Measurements from ENCODE around the gene GRK3.

- TF ChIP-seq, protein P1, sequence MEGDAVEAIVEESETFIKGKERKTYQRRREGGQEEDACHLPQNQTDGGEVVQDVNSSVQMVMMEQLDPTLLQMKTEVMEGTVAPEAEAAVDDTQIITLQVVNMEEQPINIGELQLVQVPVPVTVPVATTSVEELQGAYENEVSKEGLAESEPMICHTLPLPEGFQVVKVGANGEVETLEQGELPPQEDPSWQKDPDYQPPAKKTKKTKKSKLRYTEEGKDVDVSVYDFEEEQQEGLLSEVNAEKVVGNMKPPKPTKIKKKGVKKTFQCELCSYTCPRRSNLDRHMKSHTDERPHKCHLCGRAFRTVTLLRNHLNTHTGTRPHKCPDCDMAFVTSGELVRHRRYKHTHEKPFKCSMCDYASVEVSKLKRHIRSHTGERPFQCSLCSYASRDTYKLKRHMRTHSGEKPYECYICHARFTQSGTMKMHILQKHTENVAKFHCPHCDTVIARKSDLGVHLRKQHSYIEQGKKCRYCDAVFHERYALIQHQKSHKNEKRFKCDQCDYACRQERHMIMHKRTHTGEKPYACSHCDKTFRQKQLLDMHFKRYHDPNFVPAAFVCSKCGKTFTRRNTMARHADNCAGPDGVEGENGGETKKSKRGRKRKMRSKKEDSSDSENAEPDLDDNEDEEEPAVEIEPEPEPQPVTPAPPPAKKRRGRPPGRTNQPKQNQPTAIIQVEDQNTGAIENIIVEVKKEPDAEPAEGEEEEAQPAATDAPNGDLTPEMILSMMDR (IDR thresholded peaks at IDR 0.05): no peak
- no peak for TF ChIP-seq POLR2A (IDR thresholded peaks at IDR 0.05)
- no peak for TF ChIP-seq POLR2AphosphoS5 (IDR thresholded peaks at IDR 0.05)
These were observed 105.6 kb downstream of the GRK3 start for GRCh38 chr22:25670070-25670461.
